Keratinocyte (primary cell): Measurements from ENCODE around the gene CARD9. TPM values are rescaled to one million over a fixed set of nuclear protein-coding genes. Genes with fewer than 3 reads are reported as not detected.

Source experiments
- DNase-seq: peaks from one replicate; pipeline ENCODE4 v3.0.0-alpha.2; 2011; ENCODE audit warnings: low read depth, missing footprints, low spot score
- FAIRE-seq: peaks from 2 replicates; lab custom pipeline; 2011; peaks lifted over from hg19 to GRCh38; lab: Jason Lieb, UNC
- H2AFZ ChIP-seq: 2 replicates; pipeline ENCODE4 v1.6.0; 2012; ENCODE audit warnings: low read length, control low read depth, inconsistent platforms; ENCODE audit not compliant: control insufficient read depth
- H3K27ac ChIP-seq: 2 replicates; pipeline ENCODE4 v1.5.1; 2011; ENCODE audit warnings: low read length; ENCODE audit not compliant: control insufficient read depth, insufficient read depth
- H3K27me3 ChIP-seq: 3 replicates; pipeline ENCODE4 v1.6.0; 2011; ENCODE audit warnings: low read length; ENCODE audit not compliant: control insufficient read depth, insufficient read depth; ENCODE audit errors: extremely low read depth
- H3K36me3 ChIP-seq, 2 experiments: 2 replicates in 1 of 2; 3 replicates in 1 of 2; pipeline ENCODE4 v1.5.1; 2011; ENCODE audit warnings: low read length in 2 of 2, mild to moderate bottlenecking in 1 of 2; ENCODE audit not compliant: control insufficient read depth in 2 of 2, insufficient read depth in 2 of 2; ENCODE audit errors: extremely low read depth in 1 of 2
- H3K4me1 ChIP-seq: 3 replicates; pipeline ENCODE4 v1.5.1; 2011; ENCODE audit warnings: low read length; ENCODE audit not compliant: control insufficient read depth, insufficient read depth; ENCODE audit errors: extremely low read depth
- H3K4me2 ChIP-seq: 3 replicates; pipeline ENCODE4 v1.6.0; 2011; ENCODE audit warnings: low read depth, low read length; ENCODE audit not compliant: control insufficient read depth, insufficient read depth; ENCODE audit errors: extremely low read depth
- H3K4me3 ChIP-seq, 3 experiments: fragments of 200-600 bp in 1 of 3; sonication (generic) in 1 of 3; 2 replicates in 2 of 3; 3 replicates in 1 of 3; pipeline ENCODE4 v1.5.1; 2011 to 2016; ENCODE audit warnings: low read length in 3 of 3, mild to moderate bottlenecking in 3 of 3, control low read depth in 2 of 3, inconsistent platforms in 1 of 3, low read depth in 1 of 3, mixed read lengths in 1 of 3, mixed run types in 1 of 3, moderate library complexity in 1 of 3; ENCODE audit not compliant: control insufficient read depth in 2 of 3, insufficient read depth in 2 of 3; ENCODE audit errors: extremely low read depth in 1 of 3
- H3K79me2 ChIP-seq: 2 replicates; pipeline ENCODE4 v1.6.0; 2012; ENCODE audit warnings: low read length; ENCODE audit not compliant: control insufficient read depth, insufficient read depth
- H3K9ac ChIP-seq: 3 replicates; pipeline ENCODE4 v1.6.0; 2011; ENCODE audit warnings: low read length; ENCODE audit not compliant: control insufficient read depth, insufficient read depth; ENCODE audit errors: extremely low read depth
- H3K9me1 ChIP-seq: 3 replicates; pipeline ENCODE4 v1.6.0; 2011; ENCODE audit warnings: low read length; ENCODE audit not compliant: control insufficient read depth, insufficient read depth; ENCODE audit errors: extremely low read depth
- H3K9me3 ChIP-seq: 2 replicates; pipeline ENCODE4 v1.5.1; 2012; ENCODE audit warnings: low read depth, low read length; ENCODE audit not compliant: control insufficient read depth
- H4K20me1 ChIP-seq: 3 replicates; pipeline ENCODE4 v1.6.0; 2011; ENCODE audit warnings: low read length; ENCODE audit not compliant: control insufficient read depth, insufficient read depth; ENCODE audit errors: extremely low read depth
- EZH2 ChIP-seq: IDR thresholded peaks from one replicate; pipeline ENCODE4 v1.6.1; 2012; ENCODE audit warnings: inconsistent platforms, mild to moderate bottlenecking, low read length, moderate library complexity
- dilution Hi-C: fragments of 300-500 bp; cut with MboI; formaldehyde crosslinking; loops from one replicate; pipeline ENCODE4 v1.7.0; 2020; ENCODE audit warnings: low sequenced_read_pairs; ENCODE audit not compliant: extremely low pct_ligation_motif_present
- polyA plus RNA-seq, 5 experiments: library from polyadenylated mRNA; depleted of rRNA in 3 of 5; stranded (reverse) in 3 of 5; stranded (forward) in 1 of 5; unstranded in 1 of 5; fragments of >200 nt; gene quantifications; 1 replicate in 1 of 5; 2 replicates in 3 of 5; 3 replicates in 1 of 5; pipeline versions ENCODE4 v1.2.1 to v1.2.3, GENCODE V29; 2011 to 2012; ENCODE audit warnings: missing spikeins in 2 of 5, low read depth in 1 of 5, low replicate concordance in 1 of 5
- TF ChIP-seq, protein P1 (sequence below), 3 experiments: IDR thresholded peaks in 1 of 3; conservative IDR thresholded peaks in 1 of 3; optimal IDR thresholded peaks in 1 of 3; 2 replicates in 2 of 3; 3 replicates in 1 of 3; pipeline versions ENCODE3 to v1.5.1; 2011; ENCODE audit warnings: low read length in 3 of 3, mild to moderate bottlenecking in 3 of 3, moderate library complexity in 2 of 3, control low read depth in 1 of 3, inconsistent platforms in 1 of 3; ENCODE audit not compliant: insufficient read depth in 2 of 3; ENCODE audit errors: extremely low read depth in 1 of 3

Gene CARD9
- polyA plus RNA-seq, 1 donor (not counting 4 experiments of a cell fraction or from before 2014, with no cell fraction given): 0.07 TPM

DNA sequence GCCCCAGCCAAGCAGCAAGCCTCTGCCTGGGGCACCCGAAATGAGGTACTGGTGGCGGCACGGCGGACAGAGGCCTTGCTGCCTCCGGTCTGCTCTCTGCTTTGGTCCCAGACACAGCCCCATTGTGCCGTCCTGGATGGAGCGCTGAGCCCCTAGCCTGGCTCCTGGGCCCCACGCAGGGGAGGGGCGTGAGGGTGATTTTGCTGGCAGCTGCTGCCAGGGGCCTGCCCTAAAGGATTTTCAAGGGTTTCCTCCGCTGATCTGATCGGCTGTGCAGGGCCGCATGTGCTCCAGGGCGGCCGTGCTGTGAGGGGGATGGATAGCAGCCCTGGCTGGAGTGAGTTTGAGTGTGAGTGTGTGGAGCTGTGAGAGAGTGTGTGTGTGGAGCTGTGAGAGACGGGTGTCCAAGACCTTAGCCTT lies 44.8 kb downstream of the CARD9 start:
- TF ChIP-seq, protein P1, sequence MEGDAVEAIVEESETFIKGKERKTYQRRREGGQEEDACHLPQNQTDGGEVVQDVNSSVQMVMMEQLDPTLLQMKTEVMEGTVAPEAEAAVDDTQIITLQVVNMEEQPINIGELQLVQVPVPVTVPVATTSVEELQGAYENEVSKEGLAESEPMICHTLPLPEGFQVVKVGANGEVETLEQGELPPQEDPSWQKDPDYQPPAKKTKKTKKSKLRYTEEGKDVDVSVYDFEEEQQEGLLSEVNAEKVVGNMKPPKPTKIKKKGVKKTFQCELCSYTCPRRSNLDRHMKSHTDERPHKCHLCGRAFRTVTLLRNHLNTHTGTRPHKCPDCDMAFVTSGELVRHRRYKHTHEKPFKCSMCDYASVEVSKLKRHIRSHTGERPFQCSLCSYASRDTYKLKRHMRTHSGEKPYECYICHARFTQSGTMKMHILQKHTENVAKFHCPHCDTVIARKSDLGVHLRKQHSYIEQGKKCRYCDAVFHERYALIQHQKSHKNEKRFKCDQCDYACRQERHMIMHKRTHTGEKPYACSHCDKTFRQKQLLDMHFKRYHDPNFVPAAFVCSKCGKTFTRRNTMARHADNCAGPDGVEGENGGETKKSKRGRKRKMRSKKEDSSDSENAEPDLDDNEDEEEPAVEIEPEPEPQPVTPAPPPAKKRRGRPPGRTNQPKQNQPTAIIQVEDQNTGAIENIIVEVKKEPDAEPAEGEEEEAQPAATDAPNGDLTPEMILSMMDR (optimal IDR thresholded peaks at IDR 0.05 in 1 of 3, IDR thresholded peaks at IDR 0.05 in 1 of 3, conservative IDR thresholded peaks at IDR 0.05 in 1 of 3; ENCODE audit: extremely low read depth in 1 of 3, insufficient read depth in 2 of 3, low read length in 3 of 3): no peak
- no peak for TF ChIP-seq EZH2
- H3K79me2 ChIP-seq: no peaks in the 10 kb centered on the region
- DNase-seq: no peak

DNA sequence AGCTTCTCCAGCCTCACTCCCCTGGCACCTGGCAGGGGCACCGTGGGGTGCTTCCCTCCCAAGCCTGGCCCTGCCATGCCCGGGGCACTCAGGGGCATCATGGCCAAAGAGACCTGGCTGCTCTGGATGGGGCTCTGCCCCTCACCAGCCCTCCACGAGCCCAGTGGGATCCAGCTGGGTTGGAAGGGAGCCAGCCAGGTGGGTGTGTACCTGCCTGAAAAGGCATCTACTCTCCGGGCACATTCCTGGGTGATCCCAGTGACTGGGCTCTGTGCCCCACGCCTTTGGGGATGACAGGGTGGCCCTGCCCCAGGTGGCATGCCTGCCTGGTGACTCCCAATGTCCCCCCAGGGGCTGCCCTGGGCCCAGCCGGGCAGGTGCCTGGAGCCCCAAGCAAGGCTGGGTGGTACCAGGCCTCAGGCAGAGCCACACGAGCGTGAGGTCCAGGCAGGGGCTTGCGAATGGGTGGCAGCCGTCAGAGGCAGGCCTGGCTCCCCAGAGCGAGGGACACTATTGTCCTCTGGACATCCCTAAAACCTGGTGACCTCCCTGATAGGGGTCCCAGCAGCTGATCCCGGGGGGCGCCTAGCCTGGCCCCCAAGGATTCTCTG lies 45.4 kb downstream of the CARD9 start:
- Histone ChIP-seq H3K4me1 (peaks cover 18% of the 10 kb centered on the region), H4K20me1 (no peaks in the 10 kb centered on the region), H3K9me3 (no peaks in the 10 kb centered on the region), H3K27ac (no peak overlapping the region), H3K4me2 (peak overlapping the region; percentile 84), H3K9me1 (no peaks in the 10 kb centered on the region), H3K27me3 (peaks cover 11% of the 10 kb centered on the region), H2AFZ (no peak overlapping the region), H3K36me3 (no peaks in the 10 kb centered on the region), H3K79me2 (no peaks in the 10 kb centered on the region), H3K9ac (peak overlapping the region; percentile 33), H3K4me3 (peak overlapping the region; percentile 52 to 63 (median 52))
- FAIRE-seq (no peak), DNase-seq (peak; percentile 38)
- TF ChIP-seq, protein P1 (optimal IDR thresholded peaks at IDR 0.05 in 1 of 3, IDR thresholded peaks at IDR 0.05 in 1 of 3, conservative IDR thresholded peaks at IDR 0.05 in 1 of 3; ENCODE audit: extremely low read depth in 1 of 3, insufficient read depth in 2 of 3, low read length in 3 of 3): no peak
- no peak for TF ChIP-seq EZH2
- dilution Hi-C loops: no loop called here

More for the DNA sequence above, 44.8 kb downstream of the CARD9 start:
- Histone ChIP-seq H3K27ac (no peak overlapping the region), H2AFZ (no peak overlapping the region), H3K36me3 (no peaks in the 10 kb centered on the region), H3K27me3 (peaks cover 7% of the 10 kb centered on the region), H3K9me3 (no peaks in the 10 kb centered on the region), H3K4me3 (peak overlapping the region in 1 of 3 experiments; percentile 52), H3K4me2 (peak overlapping the region; percentile 84), H3K9me1 (no peaks in the 10 kb centered on the region), H4K20me1 (no peaks in the 10 kb centered on the region), H3K4me1 (peaks cover 13% of the 10 kb centered on the region), H3K9ac (peak overlapping the region; percentile 33)
- dilution Hi-C loops: no loop called here
- FAIRE-seq: no peak
